ENCODE data around the gene CCNC.

The CCNC gene

GRCh38 chr6:99543968-99544367 lies 24.5 kb downstream of the CCNC start:
- no peak for DNase-seq

GRCh38 chr6:99530627-99531026 lies 37.8 kb downstream of the CCNC start:
- DNase-seq = no peak

- no peak for DNase-seq
These were observed 45.9 kb downstream of the CCNC start for GRCh38 chr6:99522531-99522930.

- DNase-seq = no peak
These were observed 46.8 kb downstream of the CCNC start for GRCh38 chr6:99521633-99522151.

- DNase-seq = peak; percentile 63 to 66
These were observed 47.4 kb downstream of the CCNC start for GRCh38 chr6:99520855-99521632.

GRCh38 chr6:99519446-99519845 lies 49.0 kb downstream of the CCNC start:
- no peak for DNase-seq

GRCh38 chr6:99514089-99514488 lies 54.4 kb downstream of the CCNC start:
- DNase-seq = no peak

GRCh38 chr6:99512033-99512432 lies 56.4 kb downstream of the CCNC start:
- no peak for DNase-seq

- DNase-seq = no peak
These were observed 60.8 kb downstream of the CCNC start for GRCh38 chr6:99507648-99508047.

- no peak for DNase-seq
These were observed 66.7 kb downstream of the CCNC start for GRCh38 chr6:99501762-99502161.

- no peak for DNase-seq
These were observed 70.0 kb downstream of the CCNC start for GRCh38 chr6:99498421-99498820.

GRCh38 chr6:99495466-99495865 lies 73.0 kb downstream of the CCNC start:
- DNase-seq = no peak
